Activated naive CD8-positive, alpha-beta T cell (primary cell): ENCODE measurements around the gene SLCO2A1.

Experiments
- H3K27ac Mint-ChIP-seq: one replicate; pipeline ENCODE4 v1.8.0; 2021; ENCODE audit warnings: mixed read lengths
- H3K27me3 Mint-ChIP-seq: one replicate; pipeline ENCODE4 v1.8.0; 2021; ENCODE audit warnings: mixed read lengths
- H3K36me3 Mint-ChIP-seq: one replicate; pipeline ENCODE4 v1.8.0; 2021; ENCODE audit warnings: mixed read lengths
- H3K4me1 Mint-ChIP-seq: one replicate; pipeline ENCODE4 v1.8.0; 2021; ENCODE audit warnings: low read depth, mixed read lengths
- H3K4me3 Mint-ChIP-seq: one replicate; pipeline ENCODE4 v1.8.0; 2021; ENCODE audit warnings: mild to moderate bottlenecking, mixed read lengths
- H3K9me3 Mint-ChIP-seq: one replicate; pipeline ENCODE4 v1.8.0; 2021; ENCODE audit warnings: low read depth, mixed read lengths

Gene SLCO2A1

GRCh38 chr3:133896002-133896761, 133.5 kb downstream of the SLCO2A1 start:
- no peaks in the 10 kb centered on the region for H3K9me3 Mint-ChIP-seq
- H3K27me3 Mint-ChIP-seq, result peaks cover 21% of the 10 kb centered on the region
- H3K36me3 Mint-ChIP-seq, result no peaks in the 10 kb centered on the region
- peaks cover 4% of the 10 kb centered on the region for H3K4me1 Mint-ChIP-seq
- peak overlapping the region; percentile 67 for H3K4me3 Mint-ChIP-seq
- H3K27ac Mint-ChIP-seq, result no peak overlapping the region

DNA sequence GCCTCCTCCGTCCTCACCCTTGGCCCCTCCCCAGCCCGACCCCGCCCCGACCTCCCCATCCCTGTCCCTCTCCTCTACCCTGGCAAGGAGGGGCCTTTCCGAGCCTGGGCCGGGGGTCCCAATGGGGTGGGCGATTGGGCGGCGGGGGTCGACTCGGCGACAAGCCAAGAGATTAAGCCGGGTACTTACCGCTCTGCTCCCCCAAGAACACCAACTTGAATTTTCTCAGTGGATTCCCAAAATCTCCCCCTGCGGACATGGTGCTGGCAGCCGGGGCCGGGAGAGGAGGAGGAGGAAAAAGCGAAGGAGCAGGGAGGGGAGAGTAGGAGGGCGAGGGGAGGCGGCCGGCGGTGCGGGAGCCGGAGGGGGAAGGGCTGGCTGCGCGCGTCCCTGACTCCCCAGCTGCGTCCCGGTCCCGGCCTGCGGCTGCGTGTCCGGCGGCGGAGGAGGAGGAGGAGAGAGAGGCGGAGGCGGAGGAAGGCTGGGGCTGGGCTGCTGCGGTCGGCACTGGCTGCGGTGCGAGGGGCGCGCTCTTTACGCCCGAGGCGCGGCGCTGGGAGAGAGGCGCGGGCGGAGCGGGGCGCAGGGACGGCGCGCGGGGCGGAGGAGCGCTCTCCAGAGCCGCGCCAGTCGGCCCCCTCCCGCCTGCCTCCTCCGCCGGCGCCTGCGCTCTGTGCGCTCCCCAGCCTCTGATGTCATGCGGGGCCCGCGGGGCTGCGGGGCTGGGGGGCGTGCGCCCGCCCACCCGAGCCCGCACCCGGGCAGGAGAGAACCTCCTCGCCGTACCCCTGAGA, 134.3 kb downstream of the SLCO2A1 start, which contains the start of gene RAB6B:
TSS of gene RAB6B (minus strand) at position 675 of the 794 bp plus-strand sequence. CDS start at position 259, 416 bp downstream.
- Mint-ChIP-seq H3K27me3 (peaks cover 23% of the 10 kb centered on the region), H3K9me3 (no peaks in the 10 kb centered on the region), H3K4me1 (peaks cover 4% of the 10 kb centered on the region), H3K36me3 (no peaks in the 10 kb centered on the region), H3K4me3 (peak within 1 kb of the TSS; percentile 67), H3K27ac (no peak within 1 kb of the TSS)

- no peaks in the 10 kb centered on the region for H3K9me3 Mint-ChIP-seq
- no peaks in the 10 kb centered on the region for H3K36me3 Mint-ChIP-seq
- H3K27me3 Mint-ChIP-seq, result peaks cover 23% of the 10 kb centered on the region
- no peak overlapping the region for H3K4me3 Mint-ChIP-seq
- peaks cover 4% of the 10 kb centered on the region for H3K4me1 Mint-ChIP-seq
- H3K27ac Mint-ChIP-seq, result no peak overlapping the region
Observed at GRCh38 chr3:133894353-133895207, 135.1 kb downstream of the SLCO2A1 start.

GRCh38 chr3:133893683-133894352, 135.9 kb downstream of the SLCO2A1 start:
- H3K9me3 Mint-ChIP-seq, result no peaks in the 10 kb centered on the region
- H3K27ac Mint-ChIP-seq, result no peak overlapping the region
- H3K4me3 Mint-ChIP-seq, result no peak overlapping the region
- H3K27me3 Mint-ChIP-seq, result peaks cover 22% of the 10 kb centered on the region
- H3K4me1 Mint-ChIP-seq, result peaks cover 4% of the 10 kb centered on the region
- no peaks in the 10 kb centered on the region for H3K36me3 Mint-ChIP-seq

GRCh38 chr3:133892541-133893231, 137.0 kb downstream of the SLCO2A1 start:
- Mint-ChIP-seq H3K27me3 (peaks cover 22% of the 10 kb centered on the region), H3K27ac (no peak overlapping the region), H3K9me3 (no peaks in the 10 kb centered on the region), H3K4me3 (no peak overlapping the region), H3K4me1 (peaks cover 4% of the 10 kb centered on the region), H3K36me3 (no peaks in the 10 kb centered on the region)

DNA sequence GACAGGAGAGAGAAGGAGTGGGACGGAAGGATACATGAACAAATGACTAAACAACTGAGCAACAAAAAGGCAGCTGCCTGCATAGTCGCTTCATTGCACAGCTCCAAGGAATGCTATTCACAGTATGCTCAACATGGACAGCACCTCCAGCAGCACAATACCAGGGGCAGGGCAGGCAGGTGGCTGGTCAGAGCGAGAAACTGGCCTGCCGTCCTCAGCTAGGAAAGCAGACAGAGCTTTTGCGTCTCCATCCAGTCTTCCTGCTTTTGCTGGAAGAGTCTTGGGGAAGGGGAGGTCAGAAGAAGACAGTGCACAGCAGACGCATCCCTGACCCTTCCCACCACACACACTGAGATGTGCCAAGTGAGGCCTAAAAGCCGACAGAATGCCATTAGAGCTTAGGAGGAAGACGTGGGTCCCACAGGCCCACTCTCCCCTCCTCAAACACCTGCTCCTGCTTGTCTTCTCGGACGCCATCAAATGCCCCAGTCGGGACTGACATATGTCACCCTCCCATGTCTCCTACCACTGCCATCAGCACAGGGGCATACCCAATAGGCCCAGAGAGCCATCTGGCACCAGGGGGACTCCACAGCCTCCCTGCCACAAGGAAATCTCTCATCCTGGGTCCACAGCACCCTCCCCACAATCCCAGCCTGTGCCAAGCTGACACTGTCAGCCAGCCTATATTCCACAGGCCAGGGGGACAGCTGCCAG, 137.9 kb downstream of the SLCO2A1 start:
- Mint-ChIP-seq H3K27ac (no peak overlapping the region), H3K9me3 (no peaks in the 10 kb centered on the region), H3K36me3 (no peaks in the 10 kb centered on the region), H3K4me1 (peaks cover 2% of the 10 kb centered on the region), H3K27me3 (peaks cover 14% of the 10 kb centered on the region), H3K4me3 (no peak overlapping the region)

- Mint-ChIP-seq H3K36me3 (no peaks in the 10 kb centered on the region), H3K4me1 (peaks cover 2% of the 10 kb centered on the region), H3K9me3 (no peaks in the 10 kb centered on the region), H3K27ac (no peak overlapping the region), H3K4me3 (no peak overlapping the region), H3K27me3 (peaks cover 11% of the 10 kb centered on the region)
Observed at GRCh38 chr3:133890972-133891644, 138.6 kb downstream of the SLCO2A1 start.

- Mint-ChIP-seq H3K27ac (no peak overlapping the region), H3K27me3 (peaks cover 9% of the 10 kb centered on the region), H3K4me3 (no peak overlapping the region), H3K4me1 (no peaks in the 10 kb centered on the region), H3K36me3 (no peaks in the 10 kb centered on the region), H3K9me3 (no peaks in the 10 kb centered on the region)
Observed at GRCh38 chr3:133890037-133890436, 139.7 kb downstream of the SLCO2A1 start.

GRCh38 chr3:133888726-133889340, 140.9 kb downstream of the SLCO2A1 start:
- no peaks in the 10 kb centered on the region for H3K4me1 Mint-ChIP-seq
- no peaks in the 10 kb centered on the region for H3K36me3 Mint-ChIP-seq
- H3K9me3 Mint-ChIP-seq, result no peaks in the 10 kb centered on the region
- no peak overlapping the region for H3K27ac Mint-ChIP-seq
- H3K4me3 Mint-ChIP-seq, result no peak overlapping the region
- H3K27me3 Mint-ChIP-seq, result peaks cover 9% of the 10 kb centered on the region

- no peak overlapping the region for H3K27ac Mint-ChIP-seq
- H3K9me3 Mint-ChIP-seq, result no peaks in the 10 kb centered on the region
- no peaks in the 10 kb centered on the region for H3K4me1 Mint-ChIP-seq
- H3K27me3 Mint-ChIP-seq, result peaks cover 5% of the 10 kb centered on the region
- no peaks in the 10 kb centered on the region for H3K36me3 Mint-ChIP-seq
- H3K4me3 Mint-ChIP-seq, result no peak overlapping the region
Observed at GRCh38 chr3:133887803-133888703, 141.7 kb downstream of the SLCO2A1 start.

DNA sequence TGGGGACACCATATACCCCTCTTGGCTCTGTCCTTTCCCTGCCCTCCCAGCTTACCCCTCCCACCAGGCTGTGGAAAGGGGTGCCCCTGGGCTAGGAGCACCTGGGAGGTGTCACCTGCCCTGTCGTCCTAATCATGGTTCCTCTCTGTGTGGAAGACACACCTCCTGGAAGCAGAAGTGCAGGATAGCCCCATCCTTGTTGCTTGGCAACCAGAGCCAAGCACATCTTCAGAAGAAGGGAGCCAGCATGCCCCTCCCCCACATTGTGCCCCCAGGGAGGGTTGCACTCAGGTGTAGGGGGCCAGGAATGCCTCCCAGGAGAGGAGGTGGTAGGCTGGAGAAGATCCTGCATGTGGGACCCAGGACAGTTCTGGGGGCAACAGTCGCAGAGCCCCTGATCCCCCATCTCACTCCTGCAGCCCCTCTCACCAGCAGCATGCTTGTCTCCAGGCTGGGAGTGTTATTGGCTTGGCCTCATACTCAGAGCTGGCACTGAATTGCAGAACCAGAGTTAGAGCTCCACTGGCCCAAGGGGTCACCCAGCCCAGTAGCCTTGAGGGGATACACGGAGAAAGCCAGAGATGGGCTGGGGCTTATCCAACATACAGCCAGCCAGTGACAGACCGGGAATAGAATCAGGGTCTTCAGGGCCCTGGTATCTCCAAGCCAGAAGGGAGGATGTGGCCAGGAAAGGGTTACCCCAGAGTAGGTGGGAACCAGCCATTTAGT, 142.5 kb downstream of the SLCO2A1 start:
- H3K9me3 Mint-ChIP-seq, result no peaks in the 10 kb centered on the region
- H3K27ac Mint-ChIP-seq, result no peak overlapping the region
- H3K27me3 Mint-ChIP-seq, result peaks cover 2% of the 10 kb centered on the region
- H3K36me3 Mint-ChIP-seq, result no peaks in the 10 kb centered on the region
- peaks cover 2% of the 10 kb centered on the region for H3K4me1 Mint-ChIP-seq
- H3K4me3 Mint-ChIP-seq, result no peak overlapping the region
